Fibroblast of skin of right quadriceps (primary cell): ENCODE measurements around the gene PPIL4.
A peak's percentile ranks its signal among the peaks of the same experiment; 100 is the strongest.
"Not testable (repeated sequence)": the region's sequence is repeated elsewhere in the genome, so short reads cannot be mapped to it uniquely, and the experiment has no call there.

ENCODE experiments used
- DNase-seq: peaks from one replicate; pipeline ENCODE4 v3.0.0-alpha.2; 2013

Gene PPIL4

GRCh38 chr6:149515494-149515893, 30.3 kb downstream of the PPIL4 start:
- no peak for DNase-seq

- peak; percentile 23 for DNase-seq
These were observed 31.9 kb downstream of the PPIL4 start for GRCh38 chr6:149513915-149514314.

- no peak for DNase-seq
These were observed 34.9 kb downstream of the PPIL4 start for GRCh38 chr6:149510793-149511512.

GRCh38 chr6:149508485-149508884, 37.4 kb downstream of the PPIL4 start:
- no peak for DNase-seq

GRCh38 chr6:149503872-149504271, 42.0 kb downstream of the PPIL4 start:
- DNase-seq = no peak

DNA sequence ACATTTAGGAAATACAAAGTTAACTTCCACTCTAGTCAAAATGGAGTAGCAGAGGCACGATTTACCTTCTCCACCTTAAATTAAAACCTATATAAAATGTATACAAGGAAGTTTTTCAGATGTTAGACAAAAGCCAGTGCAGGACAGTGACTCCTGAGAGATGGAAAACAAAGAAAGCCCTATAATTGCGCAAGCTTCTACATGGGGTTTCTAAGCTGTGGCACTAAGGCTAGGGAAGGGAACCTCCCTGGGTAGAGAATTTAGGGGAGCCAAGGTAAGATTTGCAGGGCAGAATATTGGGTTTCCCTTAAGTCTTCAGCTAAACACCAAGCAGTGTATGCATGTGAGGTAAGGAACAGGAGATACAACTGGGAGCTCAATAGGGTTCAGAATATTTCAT, 42.6 kb downstream of the PPIL4 start:
- no peak for DNase-seq

GRCh38 chr6:149501768-149502167, 44.1 kb downstream of the PPIL4 start:
- DNase-seq = no peak

DNA sequence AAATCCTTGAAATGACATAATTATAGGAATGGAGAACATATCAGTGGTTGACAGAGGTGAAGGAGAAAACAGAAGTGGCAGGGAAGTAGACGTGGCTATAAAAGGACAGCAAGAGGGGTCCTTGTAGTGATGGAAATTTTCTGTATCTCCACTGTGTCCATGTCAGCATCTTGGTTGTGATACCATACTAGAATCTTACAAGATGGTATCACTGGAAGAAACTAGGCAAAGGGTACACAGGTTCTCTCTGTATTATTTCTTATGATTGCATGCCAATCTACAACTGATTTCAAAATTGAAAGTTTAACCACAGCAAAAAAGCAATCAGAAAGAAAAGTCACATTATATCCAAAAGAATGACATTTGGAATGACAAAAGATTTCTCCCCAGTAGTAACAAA, 44.6 kb downstream of the PPIL4 start:
- DNase-seq = no peak

DNA sequence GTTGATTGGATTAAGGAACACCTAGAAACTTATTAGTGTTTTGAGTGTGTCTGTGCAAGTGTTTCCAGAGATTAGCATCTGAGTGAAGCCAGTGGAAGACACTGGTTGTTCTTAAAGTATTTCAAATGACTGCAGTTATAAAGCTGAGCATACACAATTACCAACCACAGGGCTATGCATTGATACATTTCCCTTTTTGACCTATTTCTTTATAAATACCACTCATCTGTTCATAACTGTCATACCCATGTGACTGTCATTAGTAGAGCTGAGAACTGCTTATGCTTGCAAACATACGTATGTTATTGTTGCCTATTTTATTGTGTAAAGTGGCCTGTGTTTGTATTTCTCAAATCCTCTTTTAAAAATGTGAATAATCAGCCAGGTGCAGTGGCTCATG, 45.7 kb downstream of the PPIL4 start:
- DNase-seq = no peak

DNA sequence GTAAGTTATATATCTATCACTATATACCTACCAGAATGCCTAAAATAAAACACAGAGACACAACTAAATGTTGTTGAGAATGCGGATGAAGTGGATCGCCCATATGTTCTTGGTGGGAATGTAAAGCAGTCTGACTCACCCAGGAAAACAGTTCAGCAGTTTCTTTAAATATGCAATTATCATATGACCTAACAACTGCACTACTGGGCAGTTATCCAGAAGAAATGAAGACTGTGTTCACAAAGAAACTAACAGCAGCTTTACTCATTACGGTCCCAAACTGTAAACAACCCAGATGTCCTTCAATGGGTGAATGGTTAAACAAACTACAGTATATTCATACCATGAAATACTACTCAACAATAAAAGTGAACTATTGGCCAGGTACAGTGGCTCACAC, 46.8 kb downstream of the PPIL4 start:
- peak; percentile 95 for DNase-seq

GRCh38 chr6:149497365-149497764, 48.5 kb downstream of the PPIL4 start:
- no peak for DNase-seq

GRCh38 chr6:149496597-149496996, 49.2 kb downstream of the PPIL4 start:
- DNase-seq = peak; percentile 37

DNA sequence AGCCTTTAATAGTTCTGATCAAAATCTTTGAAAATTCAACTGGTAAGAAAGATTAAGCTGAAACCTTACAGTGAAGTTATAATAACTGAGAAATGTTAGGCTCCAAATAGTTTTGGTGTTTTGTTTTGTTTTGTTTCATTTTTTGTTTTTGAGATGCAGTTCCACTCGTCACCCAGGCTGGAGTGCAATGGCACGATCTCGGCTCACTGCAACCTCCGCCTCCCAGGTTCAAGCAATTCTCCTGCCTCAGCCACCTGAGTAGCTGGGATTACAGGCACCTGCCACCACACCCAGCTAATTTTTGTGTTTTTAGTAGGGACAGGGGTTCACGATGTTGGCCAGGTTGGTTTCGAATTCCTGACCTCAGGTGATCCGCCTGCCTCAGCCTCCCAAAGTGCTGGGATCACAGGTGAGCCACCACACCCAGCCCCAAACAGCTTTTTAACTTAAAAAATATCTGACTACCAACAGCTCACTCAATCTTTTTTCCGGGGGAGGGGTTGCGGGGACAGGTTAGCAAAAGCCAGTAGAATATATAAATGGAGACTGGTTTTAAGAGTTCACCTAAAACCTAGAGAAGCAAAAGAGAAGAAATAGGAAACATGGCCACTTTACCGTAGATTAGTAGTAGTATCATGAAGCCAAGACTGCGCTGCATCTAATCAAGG, 50.4 kb downstream of the PPIL4 start:
- DNase-seq = not testable (repeated sequence)

GRCh38 chr6:149494810-149495209, 51.0 kb downstream of the PPIL4 start:
- DNase-seq = not testable (repeated sequence)

DNA sequence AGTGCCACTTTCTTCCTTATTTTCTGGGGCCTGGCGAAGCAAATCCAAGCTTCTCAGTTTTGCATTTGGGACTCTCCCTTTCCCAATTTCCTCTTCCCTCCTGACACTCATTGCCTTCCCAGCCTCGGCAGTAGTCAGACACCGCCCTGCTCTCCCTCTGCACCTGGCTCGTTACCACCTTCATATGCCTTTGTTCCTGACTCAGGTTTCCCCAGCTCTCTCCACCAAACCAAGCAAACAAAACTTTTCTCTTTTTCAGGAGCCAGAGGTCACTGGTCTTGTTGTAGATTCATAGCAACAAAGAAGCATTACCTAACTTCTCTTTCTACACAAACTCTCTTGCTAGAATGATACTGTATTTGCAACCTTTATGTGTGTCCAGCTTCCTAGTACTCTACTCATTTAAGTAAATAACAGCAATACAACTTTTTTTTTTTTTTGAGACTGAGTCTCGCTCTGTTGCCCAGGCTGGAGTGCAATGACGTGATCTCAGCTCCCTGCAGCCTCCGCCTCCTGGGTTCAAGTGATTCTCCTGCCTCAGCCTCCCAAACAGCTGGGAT, 52.0 kb downstream of the PPIL4 start:
- DNase-seq = no peak

GRCh38 chr6:149492798-149493343, 53.0 kb downstream of the PPIL4 start:
- no peak for DNase-seq

GRCh38 chr6:149489967-149490366, 55.9 kb downstream of the PPIL4 start:
- DNase-seq = no peak

DNA sequence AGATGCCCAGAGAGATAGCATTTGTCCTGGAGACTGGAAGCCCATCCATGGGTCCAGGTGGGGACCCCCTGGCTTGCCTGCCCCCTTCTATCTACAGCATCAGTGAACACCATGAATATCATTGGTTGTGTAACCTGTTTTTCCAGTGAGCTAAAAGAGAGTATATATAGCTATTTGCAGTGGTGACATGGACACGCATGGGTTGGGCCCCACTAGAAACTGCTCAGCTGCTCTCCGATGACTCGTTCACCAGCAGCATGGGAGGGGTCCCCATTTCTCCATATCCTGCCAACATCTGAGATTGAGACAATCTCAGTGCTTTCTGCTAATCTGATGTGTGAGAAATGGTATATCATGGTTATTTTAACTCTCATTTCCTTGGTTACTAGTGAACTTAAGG, 57.0 kb downstream of the PPIL4 start:
- DNase-seq = no peak

GRCh38 chr6:149487316-149487715, 58.5 kb downstream of the PPIL4 start:
- no peak for DNase-seq

DNA sequence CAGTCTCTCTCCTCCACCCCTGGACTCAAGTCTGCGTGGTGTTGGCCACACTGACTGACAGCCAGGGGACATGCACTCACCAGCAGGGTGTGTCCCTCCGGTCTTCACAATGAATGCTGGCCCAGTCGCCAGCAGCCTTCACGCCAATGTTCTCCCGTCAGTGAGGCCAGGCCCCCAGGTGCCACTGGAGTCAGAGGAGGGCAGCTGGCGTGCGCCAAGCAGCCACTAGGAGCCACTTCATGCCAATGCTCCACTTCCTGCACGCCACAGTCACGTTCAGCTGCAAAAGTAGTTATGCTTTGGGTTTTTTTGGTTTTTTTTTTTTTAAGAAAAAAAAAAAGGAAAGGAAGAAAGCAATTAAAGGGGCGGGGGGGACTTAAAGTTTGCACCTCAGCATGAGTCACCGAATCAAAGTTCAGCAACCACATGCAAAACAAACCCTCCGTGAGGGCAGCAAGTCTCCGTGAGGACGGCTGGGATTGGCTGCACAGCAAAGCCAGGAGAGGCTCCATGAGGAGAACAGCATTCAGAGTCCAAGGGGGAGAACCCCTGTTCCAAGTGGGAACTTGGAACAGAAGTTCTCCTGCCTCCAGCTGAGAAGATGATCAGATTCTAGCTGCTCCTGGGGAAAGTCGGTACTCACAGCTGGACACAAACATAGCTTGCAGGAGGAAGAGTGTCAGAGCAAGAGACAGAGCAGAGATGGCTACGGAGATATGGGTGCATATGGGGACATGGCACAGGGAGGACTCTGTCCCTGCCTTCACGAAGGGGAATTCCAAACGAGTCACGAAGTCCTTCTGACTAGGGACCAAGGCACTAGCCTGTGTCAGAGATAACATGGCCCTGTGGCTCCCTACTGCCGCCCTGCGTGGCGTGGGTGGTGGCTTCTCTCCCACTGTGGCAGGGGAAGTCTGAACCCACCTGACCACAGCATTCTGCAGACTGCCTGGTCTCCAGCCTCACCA, 60.8 kb downstream of the PPIL4 start, which contains the start of gene ZC3H12D:
Gene ZC3H12D (minus strand): TSS at position 282 of the 968 bp plus-strand sequence. CDS start 10,471 bp downstream, outside the sequence.
- DNase-seq = peak; percentile 56

GRCh38 chr6:149483849-149484655, 61.8 kb downstream of the PPIL4 start:
- DNase-seq = no peak

GRCh38 chr6:149483334-149483725, 62.5 kb downstream of the PPIL4 start:
- DNase-seq = no peak
